GM12878 (cell line): ENCODE results near the gene FHOD3. TPM values are rescaled to one million over a fixed set of nuclear protein-coding genes. Genes with fewer than 3 reads are reported as not detected.

Experiments used
- ATAC-seq: fragments of 200-7000 bp; cut with Tn5 transposase; 3 replicates; pipeline ENCODE4 v1.9.1; 2020; ENCODE audit warnings: mild to moderate bottlenecking, moderate library complexity
- BruUV-seq: library from RNA; stranded (reverse); fragments of 400-500 nt; replicated peaks from 2 replicates; lab custom pipeline; 2021; lab: Mats Ljungman, UMichigan
- CTCF ChIA-PET: fragments of 300-600 bp; sonication (Branson Sonifier 250); formaldehyde crosslinking; extraction: SDS; loops from one replicate; lab custom pipeline; 2021; ENCODE audit warnings: inconsistent platforms; lab: Yijun Ruan, JAX
- POLR2A ChIA-PET: fragments of 350-600 bp; formaldehyde crosslinking; extraction: SDS; loops from one replicate; lab custom pipeline; 2021; ENCODE audit warnings: inconsistent platforms; lab: Charles Lee
- RAD21 ChIA-PET: fragments of 300-600 bp; sonication (Branson Sonifier 250); formaldehyde crosslinking; loops from one replicate; lab custom pipeline; 2023; ENCODE audit warnings: antibody characterized with exemption; ENCODE audit not compliant: unreplicated experiment; lab: Charles Lee
- SMC1A ChIA-PET: fragments of 300-600 bp; sonication (Branson Sonifier 250); formaldehyde crosslinking; loops from one replicate; lab custom pipeline; 2023; ENCODE audit not compliant: unreplicated experiment, uncharacterized antibody; lab: Charles Lee
- DNase-seq: peaks from one replicate; pipeline ENCODE4 v3.0.0-alpha.2; 2011; ENCODE audit warnings: low read depth, low spot score
- FAIRE-seq: peaks from 3 replicates; lab custom pipeline; 2011; peaks lifted over from hg19 to GRCh38; lab: Jason Lieb, UNC
- H2AFZ ChIP-seq: 2 replicates; pipeline ENCODE4 v1.6.0; 2011; ENCODE audit warnings: low read depth, low read length, control low read depth; ENCODE audit not compliant: control insufficient read depth
- H3K27ac ChIP-seq: 2 replicates; pipeline ENCODE4 v1.5.1; 2011; ENCODE audit warnings: control low read depth; ENCODE audit not compliant: control insufficient read depth, insufficient read depth
- H3K27me3 ChIP-seq, 2 experiments: replicated peaks in 1 of 2; 2 replicates each; pipeline versions ENCODE4 v1.6.0 to v1.6.1; 2011; ENCODE audit warnings: low read length in 1 of 2; ENCODE audit not compliant: control insufficient read depth in 2 of 2, insufficient read depth in 2 of 2
- H3K36me3 ChIP-seq, 2 experiments: 2 replicates each; pipeline ENCODE4 v1.5.1; 2011; ENCODE audit warnings: low read length in 1 of 2; ENCODE audit not compliant: control insufficient read depth in 2 of 2, insufficient read depth in 2 of 2
- H3K4me1 ChIP-seq: 2 replicates; pipeline ENCODE4 v1.6.1; 2011; ENCODE audit warnings: mild to moderate bottlenecking, low read length, moderate library complexity, mixed read lengths; ENCODE audit not compliant: control insufficient read depth, insufficient read depth
- H3K4me2 ChIP-seq: 2 replicates; pipeline ENCODE4 v1.6.0; 2011; ENCODE audit warnings: control low read depth; ENCODE audit not compliant: control insufficient read depth, insufficient read depth
- H3K4me3 ChIP-seq: fragments of 200-600 bp; sonication (generic); 2 replicates; pipeline ENCODE4 v1.5.1; 2016
- H3K79me2 ChIP-seq: 2 replicates; pipeline ENCODE4 v1.6.0; 2011; ENCODE audit warnings: low read length; ENCODE audit not compliant: control insufficient read depth, insufficient read depth
- H3K9ac ChIP-seq: 2 replicates; pipeline ENCODE4 v1.8.0; 2011; ENCODE audit warnings: low read length, control low read depth, mixed read lengths; ENCODE audit not compliant: control insufficient read depth, insufficient read depth
- H3K9me3 ChIP-seq: replicated peaks from 3 replicates; pipeline ENCODE4 v1.5.1; 2011; ENCODE audit warnings: mild to moderate bottlenecking, low read length; ENCODE audit not compliant: control insufficient read depth, insufficient read depth
- H4K20me1 ChIP-seq: 2 replicates; pipeline ENCODE4 v1.6.0; 2011; ENCODE audit not compliant: control insufficient read depth, insufficient read depth
- EED ChIP-seq: sonication (generic); IDR thresholded peaks from 2 replicates; pipeline ENCODE4 v1.6.1; 2016; ENCODE audit warnings: antibody characterized with exemption, low read depth
- HCFC1 ChIP-seq: fragments of 150-350 bp; IDR thresholded peaks from 2 replicates; pipeline ENCODE4 v1.6.1; 2014; ENCODE audit warnings: low read length
- KDM1A ChIP-seq: fragments of 200-600 bp; sonication (generic); IDR thresholded peaks from 2 replicates; pipeline ENCODE4 v1.6.1; 2016; ENCODE audit warnings: borderline replicate concordance
- NBN ChIP-seq: fragments of 450-650 bp; IDR thresholded peaks from 2 replicates; pipeline ENCODE4 v1.6.1; 2016
- PAX5 ChIP-seq: IDR thresholded peaks from 2 replicates; pipeline ENCODE4 v1.6.1; 2011; ENCODE audit warnings: low read depth, low read length, borderline replicate concordance
- POLR2A ChIP-seq: IDR thresholded peaks from 2 replicates; pipeline ENCODE4 v1.6.1; 2011; ENCODE audit warnings: low read depth, mild to moderate bottlenecking, low read length
- POLR2AphosphoS5 ChIP-seq: IDR thresholded peaks from 2 replicates; pipeline ENCODE4 v1.6.1; 2011; ENCODE audit warnings: mild to moderate bottlenecking, low read length, inconsistent platforms
- SP1 ChIP-seq: IDR thresholded peaks from one replicate; pipeline ENCODE4 v1.6.1; 2011; ENCODE audit warnings: low read depth, low read length
- WGBS: methylation state at CpG from one replicate; pipeline ENCODE4 v1.1.6; 2016; ENCODE audit warnings: low lambda C conversion rate; ENCODE audit not compliant: insufficient replicate concordance, insufficient coverage; ENCODE audit errors: missing lambda C conversion rate; 5-methylcytosine and 5-hydroxymethylcytosine counted together
- in situ Hi-C: fragments of 300-500 bp; cut with MboI; formaldehyde crosslinking; loops from 9 replicates; pipeline ENCODE4 v1.14.3; 2018; ENCODE audit warnings: mixed read lengths
- intact Hi-C: fragments of 100-400 bp; cut with micrococcal nuclease; formaldehyde crosslinking; loops from one replicate; pipeline ENCODE4 v1.14.2; 2022; ENCODE audit not compliant: unreplicated experiment
- polyA plus RNA-seq, 11 experiments: library from polyadenylated mRNA; depleted of rRNA in 4 of 11; unstranded in 6 of 11; stranded (reverse) in 5 of 11; fragments of >200 nt; fragmentation: Nextera tagmentation in 4 of 11; fragmentation: Illumina TruSeq in 1 of 11; extraction: Ambion mirVana in 4 of 11; extraction: Trizol in 1 of 11; gene quantifications; 1 replicate in 1 of 11; 2 replicates in 10 of 11; pipeline versions ENCODE4 v1.2.1 to v1.2.3, GENCODE V29; 2011 to 2016; ENCODE audit warnings: inconsistent platforms in 2 of 11, missing spikeins in 2 of 11, low read depth in 1 of 11
- total RNA-seq, 4 experiments: library from RNA; depleted of rRNA in 3 of 4; stranded (reverse); fragments of >200 nt in 3 of 4; fragmentation: Illumina TruSeq in 1 of 4; extraction: Trizol in 1 of 4; gene quantifications; 2 replicates each; pipeline versions ENCODE4 v1.2.1 to v1.2.3, GENCODE V29; 2013 to 2021
- TF ChIP-seq, protein P1 (sequence below): IDR thresholded peaks from 2 replicates; pipeline ENCODE4 v1.6.1; 2012; ENCODE audit warnings: low read length, inconsistent platforms
- TF ChIP-seq, protein P2 (sequence below): IDR thresholded peaks from 2 replicates; pipeline ENCODE4 v1.6.1; 2011; ENCODE audit warnings: borderline replicate concordance, low read depth, mild to moderate bottlenecking, moderate library complexity, mixed read lengths, low read length; ENCODE audit not compliant: insufficient read depth; ENCODE audit errors: extremely low read length
- TF ChIP-seq, protein P3 (sequence below): fragments of 450-650 bp; IDR thresholded peaks from 2 replicates; pipeline ENCODE4 v1.6.1; 2017; ENCODE audit warnings: borderline replicate concordance
- TF ChIP-seq, protein P4 (sequence below): IDR thresholded peaks from 2 replicates; pipeline ENCODE4 v1.6.1; 2011; ENCODE audit warnings: low read depth, mild to moderate bottlenecking, low read length, moderate library complexity, borderline replicate concordance; ENCODE audit errors: extremely low read depth

Gene FHOD3
- total and polyA plus RNA-seq, 10 of the 15 experiments (the other 5 are each of a cell fraction or from before 2014, with no cell fraction given): 0.77 to 26.7 (median 10.4) TPM

DNA sequence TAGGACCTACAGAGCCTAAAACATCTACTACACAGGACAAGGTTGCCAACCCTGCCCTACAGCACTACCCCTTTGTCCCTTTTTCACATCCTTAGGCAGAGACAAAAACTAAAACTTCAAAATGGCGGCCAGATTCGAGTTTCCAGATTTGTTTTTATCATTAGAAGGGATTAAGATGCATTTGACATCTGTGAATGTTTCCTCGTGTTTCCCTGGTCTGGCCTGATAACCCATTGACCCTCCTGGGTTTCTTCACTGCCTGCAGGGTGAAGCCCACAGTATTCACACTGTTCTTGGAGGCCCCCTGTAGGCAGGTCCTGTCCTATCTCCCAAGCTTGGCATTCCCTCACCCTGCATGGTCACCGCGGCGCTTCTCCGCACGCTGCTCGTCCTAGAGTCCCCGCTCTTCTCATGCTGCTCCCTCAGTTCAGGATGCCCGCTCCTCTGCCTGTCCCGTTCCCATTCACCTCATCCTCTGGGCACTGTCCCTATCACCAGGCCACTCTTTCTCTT is 463.7 kb downstream of the FHOD3 start:
- Histone ChIP-seq H4K20me1 (no peaks in the 10 kb centered on the region), H3K79me2 (no peaks in the 10 kb centered on the region), H3K27me3 (no peaks in the 10 kb centered on the region), H2AFZ (no peak overlapping the region), H3K4me1 (no peaks in the 10 kb centered on the region), H3K27ac (no peak overlapping the region), H3K36me3 (no peaks in the 10 kb centered on the region), H3K9ac (no peak overlapping the region), H3K4me3 (no peak overlapping the region), H3K4me2 (no peak overlapping the region), H3K9me3 (no peaks in the 10 kb centered on the region)
- WGBS: 72% methylated on average over 12 of the region's 12 CpGs
- BruUV-seq: no TSS peak
- no peak for ATAC-seq
- ChIA-PET POLR2A (no interaction called here), CTCF (interaction anchor here (1.1 kb wide), 1 partner anchor 73 kb away, joined by 4 read pairs; no protein-coding TSS in a partner anchor), SMC1A (no interaction called here), RAD21 (no interaction called here)
- TF ChIP-seq SP1 (no peak), EED (no peak), KDM1A (no peak), POLR2AphosphoS5 (no peak), NBN (no peak), PAX5 (no peak), POLR2A (no peak), HCFC1 (no peak)
- TF ChIP-seq, protein P1, sequence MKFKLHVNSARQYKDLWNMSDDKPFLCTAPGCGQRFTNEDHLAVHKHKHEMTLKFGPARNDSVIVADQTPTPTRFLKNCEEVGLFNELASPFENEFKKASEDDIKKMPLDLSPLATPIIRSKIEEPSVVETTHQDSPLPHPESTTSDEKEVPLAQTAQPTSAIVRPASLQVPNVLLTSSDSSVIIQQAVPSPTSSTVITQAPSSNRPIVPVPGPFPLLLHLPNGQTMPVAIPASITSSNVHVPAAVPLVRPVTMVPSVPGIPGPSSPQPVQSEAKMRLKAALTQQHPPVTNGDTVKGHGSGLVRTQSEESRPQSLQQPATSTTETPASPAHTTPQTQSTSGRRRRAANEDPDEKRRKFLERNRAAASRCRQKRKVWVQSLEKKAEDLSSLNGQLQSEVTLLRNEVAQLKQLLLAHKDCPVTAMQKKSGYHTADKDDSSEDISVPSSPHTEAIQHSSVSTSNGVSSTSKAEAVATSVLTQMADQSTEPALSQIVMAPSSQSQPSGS: no peak
- TF ChIP-seq, protein P2, sequence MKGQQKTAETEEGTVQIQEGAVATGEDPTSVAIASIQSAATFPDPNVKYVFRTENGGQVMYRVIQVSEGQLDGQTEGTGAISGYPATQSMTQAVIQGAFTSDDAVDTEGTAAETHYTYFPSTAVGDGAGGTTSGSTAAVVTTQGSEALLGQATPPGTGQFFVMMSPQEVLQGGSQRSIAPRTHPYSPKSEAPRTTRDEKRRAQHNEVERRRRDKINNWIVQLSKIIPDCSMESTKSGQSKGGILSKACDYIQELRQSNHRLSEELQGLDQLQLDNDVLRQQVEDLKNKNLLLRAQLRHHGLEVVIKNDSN: no peak
- TF ChIP-seq, protein P3, sequence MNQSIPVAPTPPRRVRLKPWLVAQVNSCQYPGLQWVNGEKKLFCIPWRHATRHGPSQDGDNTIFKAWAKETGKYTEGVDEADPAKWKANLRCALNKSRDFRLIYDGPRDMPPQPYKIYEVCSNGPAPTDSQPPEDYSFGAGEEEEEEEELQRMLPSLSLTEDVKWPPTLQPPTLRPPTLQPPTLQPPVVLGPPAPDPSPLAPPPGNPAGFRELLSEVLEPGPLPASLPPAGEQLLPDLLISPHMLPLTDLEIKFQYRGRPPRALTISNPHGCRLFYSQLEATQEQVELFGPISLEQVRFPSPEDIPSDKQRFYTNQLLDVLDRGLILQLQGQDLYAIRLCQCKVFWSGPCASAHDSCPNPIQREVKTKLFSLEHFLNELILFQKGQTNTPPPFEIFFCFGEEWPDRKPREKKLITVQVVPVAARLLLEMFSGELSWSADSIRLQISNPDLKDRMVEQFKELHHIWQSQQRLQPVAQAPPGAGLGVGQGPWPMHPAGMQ: no peak
- TF ChIP-seq, protein P4, sequence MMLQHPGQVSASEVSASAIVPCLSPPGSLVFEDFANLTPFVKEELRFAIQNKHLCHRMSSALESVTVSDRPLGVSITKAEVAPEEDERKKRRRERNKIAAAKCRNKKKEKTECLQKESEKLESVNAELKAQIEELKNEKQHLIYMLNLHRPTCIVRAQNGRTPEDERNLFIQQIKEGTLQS: no peak
- intact Hi-C loops (no loop called here), in situ Hi-C loops (no loop called here)
- no peak for DNase-seq
- FAIRE-seq: no peak
